T-helper 2 cell treated with Interferon-gamma antibody and Interleukin-4, amounts not matched to agents 5 μg/mL and 100 μg/mL, for 36 hours (primary cell): ENCODE results near the gene NIPBL.
"Not testable (repeated sequence)": the region's sequence is repeated elsewhere in the genome, so short reads cannot be mapped to it uniquely, and the experiment has no call there.

Experiments used
- DNase-seq: peaks from one replicate; pipeline ENCODE4 v3.0.0; 2021; ENCODE audit warnings: low spot score
- H3K27ac Mint-ChIP-seq: one replicate; pipeline ENCODE4 v1.8.0; 2021; ENCODE audit warnings: mild to moderate bottlenecking, mixed read lengths
- H3K27me3 Mint-ChIP-seq: one replicate; pipeline ENCODE4 v1.8.0; 2021; ENCODE audit warnings: low read depth, mixed read lengths
- H3K36me3 Mint-ChIP-seq: one replicate; pipeline ENCODE4 v1.8.0; 2021; ENCODE audit warnings: low read depth, mixed read lengths
- H3K4me1 Mint-ChIP-seq: one replicate; pipeline ENCODE4 v1.8.0; 2021; ENCODE audit warnings: low read depth, mixed read lengths
- H3K4me3 Mint-ChIP-seq: one replicate; pipeline ENCODE4 v1.8.0; 2022; ENCODE audit warnings: mild to moderate bottlenecking, moderate library complexity, mixed read lengths
- H3K9me3 Mint-ChIP-seq: one replicate; pipeline ENCODE4 v1.8.0; 2021; ENCODE audit warnings: mixed read lengths

The NIPBL gene

GRCh38 chr5:37071487-37071886 lies 194.9 kb downstream of the NIPBL start:
- no peaks in the 10 kb centered on the region for H3K36me3 Mint-ChIP-seq
- H3K9me3 Mint-ChIP-seq, result no peaks in the 10 kb centered on the region
- peaks cover 2% of the 10 kb centered on the region for H3K27me3 Mint-ChIP-seq
- DNase-seq, result no peak
- no peak overlapping the region for H3K4me3 Mint-ChIP-seq
- H3K4me1 Mint-ChIP-seq, result no peaks in the 10 kb centered on the region
- no peak overlapping the region for H3K27ac Mint-ChIP-seq

- H3K36me3 Mint-ChIP-seq, result no peaks in the 10 kb centered on the region
- H3K4me1 Mint-ChIP-seq, result no peaks in the 10 kb centered on the region
- no peak overlapping the region for H3K27ac Mint-ChIP-seq
- DNase-seq, result no peak
- H3K27me3 Mint-ChIP-seq, result peaks cover 2% of the 10 kb centered on the region
- H3K9me3 Mint-ChIP-seq, result no peaks in the 10 kb centered on the region
- H3K4me3 Mint-ChIP-seq, result no peak overlapping the region
These were observed 195.5 kb downstream of the NIPBL start for GRCh38 chr5:37071901-37072581.

- Mint-ChIP-seq H3K36me3 (peaks cover 16% of the 10 kb centered on the region), H3K4me3 (no peak overlapping the region), H3K27me3 (peaks cover 2% of the 10 kb centered on the region), H3K27ac (no peak overlapping the region), H3K4me1 (peaks cover 1% of the 10 kb centered on the region), H3K9me3 (peaks cover 3% of the 10 kb centered on the region)
- no peak for DNase-seq
These were observed 198.9 kb downstream of the NIPBL start for GRCh38 chr5:37075399-37075950.

- H3K9me3 Mint-ChIP-seq, result peaks cover 3% of the 10 kb centered on the region
- H3K27ac Mint-ChIP-seq, result no peak overlapping the region
- peaks cover 8% of the 10 kb centered on the region for H3K4me1 Mint-ChIP-seq
- H3K36me3 Mint-ChIP-seq, result peaks cover 22% of the 10 kb centered on the region
- H3K27me3 Mint-ChIP-seq, result peaks cover 2% of the 10 kb centered on the region
- no peak for DNase-seq
- H3K4me3 Mint-ChIP-seq, result no peak overlapping the region
These were observed 200.6 kb downstream of the NIPBL start for GRCh38 chr5:37077146-37077545.

- H3K4me1 Mint-ChIP-seq, result peaks cover 8% of the 10 kb centered on the region
- peaks cover 37% of the 10 kb centered on the region for H3K36me3 Mint-ChIP-seq
- no peaks in the 10 kb centered on the region for H3K27me3 Mint-ChIP-seq
These were observed 204.1 kb downstream of the NIPBL start for GRCh38 chr5:37080697-37081096.

GRCh38 chr5:37082977-37083376 lies 206.4 kb downstream of the NIPBL start:
- not testable (repeated sequence) for DNase-seq, H3K27me3 Mint-ChIP-seq, H3K4me3 Mint-ChIP-seq, H3K9me3 Mint-ChIP-seq, H3K27ac Mint-ChIP-seq
- Mint-ChIP-seq H3K36me3 (peaks cover 39% of the 10 kb centered on the region), H3K4me1 (peaks cover 11% of the 10 kb centered on the region)

More at GRCh38 chr5:37080697-37081096, 204.1 kb downstream of the NIPBL start:
- H3K9me3 Mint-ChIP-seq, result peaks cover 7% of the 10 kb centered on the region
- H3K27ac Mint-ChIP-seq, result no peak overlapping the region
- DNase-seq, result no peak
- no peak overlapping the region for H3K4me3 Mint-ChIP-seq

- not testable (repeated sequence) for H3K27me3 Mint-ChIP-seq, H3K27ac Mint-ChIP-seq, DNase-seq, H3K4me1 Mint-ChIP-seq, H3K4me3 Mint-ChIP-seq
- H3K9me3 Mint-ChIP-seq, result peaks cover 13% of the 10 kb centered on the region
- H3K36me3 Mint-ChIP-seq, result peaks cover 20% of the 10 kb centered on the region
These were observed 209.5 kb downstream of the NIPBL start for GRCh38 chr5:37086026-37086425.

GRCh38 chr5:37086466-37087173 lies 210.1 kb downstream of the NIPBL start:
- Mint-ChIP-seq H3K4me3 (no peak overlapping the region), H3K4me1 (peaks cover 3% of the 10 kb centered on the region), H3K9me3 (peaks cover 14% of the 10 kb centered on the region), H3K27me3 (no peaks in the 10 kb centered on the region), H3K36me3 (peaks cover 20% of the 10 kb centered on the region), H3K27ac (no peak overlapping the region)
- no peak for DNase-seq

GRCh38 chr5:37088009-37088408 lies 211.4 kb downstream of the NIPBL start:
- DNase-seq, result no peak
- H3K4me1 Mint-ChIP-seq, result peaks cover 3% of the 10 kb centered on the region
- H3K4me3 Mint-ChIP-seq, result no peak overlapping the region
- peaks cover 14% of the 10 kb centered on the region for H3K9me3 Mint-ChIP-seq
- H3K27ac Mint-ChIP-seq, result no peak overlapping the region
- H3K27me3 Mint-ChIP-seq, result no peaks in the 10 kb centered on the region
- peaks cover 14% of the 10 kb centered on the region for H3K36me3 Mint-ChIP-seq

- no peak overlapping the region for H3K4me3 Mint-ChIP-seq
- no peak for DNase-seq
- peaks cover 22% of the 10 kb centered on the region for H3K9me3 Mint-ChIP-seq
- peaks cover 11% of the 10 kb centered on the region for H3K36me3 Mint-ChIP-seq
- no peaks in the 10 kb centered on the region for H3K27me3 Mint-ChIP-seq
- H3K4me1 Mint-ChIP-seq, result peaks cover 9% of the 10 kb centered on the region
- no peak overlapping the region for H3K27ac Mint-ChIP-seq
These were observed 213.7 kb downstream of the NIPBL start for GRCh38 chr5:37090123-37090726.

GRCh38 chr5:37090781-37091180 lies 214.2 kb downstream of the NIPBL start:
- peaks cover 13% of the 10 kb centered on the region for H3K36me3 Mint-ChIP-seq
- no peak overlapping the region for H3K4me3 Mint-ChIP-seq

GRCh38 chr5:37093795-37094194 lies 217.2 kb downstream of the NIPBL start:
- H3K27ac Mint-ChIP-seq, H3K27me3 Mint-ChIP-seq, DNase-seq, H3K4me3 Mint-ChIP-seq, H3K4me1 Mint-ChIP-seq: not testable (repeated sequence)
- peaks cover 35% of the 10 kb centered on the region for H3K36me3 Mint-ChIP-seq
- H3K9me3 Mint-ChIP-seq, result peaks cover 53% of the 10 kb centered on the region

More at GRCh38 chr5:37090781-37091180, 214.2 kb downstream of the NIPBL start:
- no peak for DNase-seq
- H3K27ac Mint-ChIP-seq, result no peak overlapping the region
- H3K9me3 Mint-ChIP-seq, result peaks cover 25% of the 10 kb centered on the region
- H3K27me3 Mint-ChIP-seq, result no peaks in the 10 kb centered on the region
- H3K4me1 Mint-ChIP-seq, result peaks cover 9% of the 10 kb centered on the region

- not testable (repeated sequence) for DNase-seq, H3K4me3 Mint-ChIP-seq, H3K27me3 Mint-ChIP-seq, H3K27ac Mint-ChIP-seq
- H3K4me1 Mint-ChIP-seq, result peaks cover 23% of the 10 kb centered on the region
- peaks cover 86% of the 10 kb centered on the region for H3K9me3 Mint-ChIP-seq
- H3K36me3 Mint-ChIP-seq, result peaks cover 76% of the 10 kb centered on the region
These were observed 222.7 kb downstream of the NIPBL start for GRCh38 chr5:37099267-37099666.

- H3K36me3 Mint-ChIP-seq, result peaks cover 75% of the 10 kb centered on the region
- no peak overlapping the region for H3K27ac Mint-ChIP-seq
- no peak for DNase-seq
- H3K27me3 Mint-ChIP-seq, result no peaks in the 10 kb centered on the region
- peaks cover 23% of the 10 kb centered on the region for H3K4me1 Mint-ChIP-seq
- H3K4me3 Mint-ChIP-seq, result peak overlapping the region; percentile 19
- H3K9me3 Mint-ChIP-seq, result peaks cover 54% of the 10 kb centered on the region
These were observed 226.7 kb downstream of the NIPBL start for GRCh38 chr5:37103302-37103701.
